Breast epithelium (tissue), 3 donors: Measurements from ENCODE around the gene MYBPH.

Experiments
- POLR2AphosphoS5 ChIP-seq, 3 donors: sonication (generic); formaldehyde crosslinking; IDR thresholded peaks; one replicate each; pipeline ENCODE4 v1.6.1; 2017; ENCODE audit warnings: antibody characterized with exemption in 3 of 3
- TF ChIP-seq, protein P1 (sequence below), 3 donors: fragments of 450-650 bp; IDR thresholded peaks; one replicate each; pipeline ENCODE4 v1.5.1; 2016 to 2017; ENCODE audit warnings: antibody characterized with exemption in 3 of 3, mild to moderate bottlenecking in 3 of 3, moderate library complexity in 3 of 3

DNA sequence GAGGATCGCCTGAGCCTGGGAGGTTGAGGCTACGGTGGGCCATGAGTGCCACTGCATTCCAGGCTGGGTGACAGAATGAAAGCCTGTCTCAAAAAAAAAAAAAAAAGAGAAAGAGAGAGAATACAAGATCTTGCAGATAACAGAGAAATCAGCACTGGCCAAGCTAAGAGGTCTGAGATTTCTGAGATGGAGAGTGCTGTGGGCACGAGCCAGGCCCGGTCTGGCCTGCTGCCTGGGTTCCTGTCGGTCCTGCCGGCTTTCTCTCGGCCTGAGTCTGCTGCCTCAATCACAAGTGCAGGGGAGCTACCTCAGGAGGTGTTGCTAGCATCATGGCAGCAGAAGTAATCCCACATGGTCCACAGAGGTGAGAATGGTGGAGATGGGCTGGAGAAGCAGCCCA lies 29.1 kb downstream of the MYBPH start:
- no peak for TF ChIP-seq POLR2AphosphoS5 (IDR thresholded peaks at IDR 0.05)
- TF ChIP-seq, protein P1, sequence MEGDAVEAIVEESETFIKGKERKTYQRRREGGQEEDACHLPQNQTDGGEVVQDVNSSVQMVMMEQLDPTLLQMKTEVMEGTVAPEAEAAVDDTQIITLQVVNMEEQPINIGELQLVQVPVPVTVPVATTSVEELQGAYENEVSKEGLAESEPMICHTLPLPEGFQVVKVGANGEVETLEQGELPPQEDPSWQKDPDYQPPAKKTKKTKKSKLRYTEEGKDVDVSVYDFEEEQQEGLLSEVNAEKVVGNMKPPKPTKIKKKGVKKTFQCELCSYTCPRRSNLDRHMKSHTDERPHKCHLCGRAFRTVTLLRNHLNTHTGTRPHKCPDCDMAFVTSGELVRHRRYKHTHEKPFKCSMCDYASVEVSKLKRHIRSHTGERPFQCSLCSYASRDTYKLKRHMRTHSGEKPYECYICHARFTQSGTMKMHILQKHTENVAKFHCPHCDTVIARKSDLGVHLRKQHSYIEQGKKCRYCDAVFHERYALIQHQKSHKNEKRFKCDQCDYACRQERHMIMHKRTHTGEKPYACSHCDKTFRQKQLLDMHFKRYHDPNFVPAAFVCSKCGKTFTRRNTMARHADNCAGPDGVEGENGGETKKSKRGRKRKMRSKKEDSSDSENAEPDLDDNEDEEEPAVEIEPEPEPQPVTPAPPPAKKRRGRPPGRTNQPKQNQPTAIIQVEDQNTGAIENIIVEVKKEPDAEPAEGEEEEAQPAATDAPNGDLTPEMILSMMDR (IDR thresholded peaks at IDR 0.05): no peak
